Measurements from ENCODE around the gene TBC1D10B. TPM values are rescaled to one million over a fixed set of nuclear protein-coding genes. Genes with fewer than 3 reads are reported as not detected.

Gene TBC1D10B
- polyA plus RNA-seq, 1 experiment = 12.0 TPM

DNA sequence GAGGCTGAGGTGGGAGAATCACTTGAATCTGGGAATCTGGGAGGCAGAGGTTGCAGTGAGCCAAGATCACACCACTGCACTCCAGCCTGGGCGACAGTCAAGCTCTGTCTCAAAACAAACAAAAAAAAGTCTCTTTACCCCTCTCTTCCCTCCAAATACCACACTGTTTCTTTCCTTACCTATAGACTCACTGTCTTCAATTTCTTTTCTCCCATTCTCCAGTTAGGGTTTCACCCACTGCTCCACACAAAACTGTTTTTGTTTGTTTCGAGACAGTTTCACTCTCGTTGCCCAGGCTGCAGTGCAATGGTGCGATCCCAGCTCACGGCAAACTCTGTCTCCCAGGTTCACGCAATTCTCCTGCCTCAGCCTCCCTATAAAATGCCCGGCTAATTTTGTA is 9.1 kb downstream of the TBC1D10B start:
- Histone ChIP-seq H3K27ac (ENCODE audit: low read depth, low read length) (no peak overlapping the region), H3K9me3 (ENCODE audit: control insufficient read depth, insufficient read depth, low read length) (no peaks in the 10 kb centered on the region), H3K27me3 (ENCODE audit: control insufficient read depth, insufficient read depth, low read length) (no peaks in the 10 kb centered on the region), H3K4me3 (ENCODE audit: low read depth, low read length) (no peak overlapping the region)
- ChIA-PET POLR2A (no interaction called here), CTCF (no interaction called here)
- TF ChIP-seq, protein P1, sequence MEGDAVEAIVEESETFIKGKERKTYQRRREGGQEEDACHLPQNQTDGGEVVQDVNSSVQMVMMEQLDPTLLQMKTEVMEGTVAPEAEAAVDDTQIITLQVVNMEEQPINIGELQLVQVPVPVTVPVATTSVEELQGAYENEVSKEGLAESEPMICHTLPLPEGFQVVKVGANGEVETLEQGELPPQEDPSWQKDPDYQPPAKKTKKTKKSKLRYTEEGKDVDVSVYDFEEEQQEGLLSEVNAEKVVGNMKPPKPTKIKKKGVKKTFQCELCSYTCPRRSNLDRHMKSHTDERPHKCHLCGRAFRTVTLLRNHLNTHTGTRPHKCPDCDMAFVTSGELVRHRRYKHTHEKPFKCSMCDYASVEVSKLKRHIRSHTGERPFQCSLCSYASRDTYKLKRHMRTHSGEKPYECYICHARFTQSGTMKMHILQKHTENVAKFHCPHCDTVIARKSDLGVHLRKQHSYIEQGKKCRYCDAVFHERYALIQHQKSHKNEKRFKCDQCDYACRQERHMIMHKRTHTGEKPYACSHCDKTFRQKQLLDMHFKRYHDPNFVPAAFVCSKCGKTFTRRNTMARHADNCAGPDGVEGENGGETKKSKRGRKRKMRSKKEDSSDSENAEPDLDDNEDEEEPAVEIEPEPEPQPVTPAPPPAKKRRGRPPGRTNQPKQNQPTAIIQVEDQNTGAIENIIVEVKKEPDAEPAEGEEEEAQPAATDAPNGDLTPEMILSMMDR (IDR thresholded peaks at IDR 0.05; ENCODE audit: low read depth, low read length) = no peak
- no peak for DNase-seq (ENCODE audit: low read depth, low spot score)

DNA sequence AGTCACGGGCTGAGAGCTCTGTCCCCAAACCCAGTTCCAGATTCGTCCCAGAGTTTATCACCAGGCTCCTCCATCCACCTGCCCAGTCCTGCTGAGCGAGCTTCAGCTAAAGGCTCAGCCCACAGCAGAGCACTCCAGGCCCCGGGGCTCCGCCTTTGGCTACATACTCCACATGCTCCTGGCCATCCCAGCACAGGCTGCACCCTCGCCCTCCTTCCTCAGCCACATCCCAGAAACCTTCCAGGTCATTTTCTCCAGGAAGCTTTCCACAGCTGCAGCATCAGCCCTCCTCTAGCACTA is 10.5 kb downstream of the TBC1D10B start:
- CTCF ChIA-PET = no interaction called here
- H3K9me3 ChIP-seq (ENCODE audit: control insufficient read depth, insufficient read depth, low read length) = no peaks in the 10 kb centered on the region; the same call in 1 of the 2 replicates

DNA sequence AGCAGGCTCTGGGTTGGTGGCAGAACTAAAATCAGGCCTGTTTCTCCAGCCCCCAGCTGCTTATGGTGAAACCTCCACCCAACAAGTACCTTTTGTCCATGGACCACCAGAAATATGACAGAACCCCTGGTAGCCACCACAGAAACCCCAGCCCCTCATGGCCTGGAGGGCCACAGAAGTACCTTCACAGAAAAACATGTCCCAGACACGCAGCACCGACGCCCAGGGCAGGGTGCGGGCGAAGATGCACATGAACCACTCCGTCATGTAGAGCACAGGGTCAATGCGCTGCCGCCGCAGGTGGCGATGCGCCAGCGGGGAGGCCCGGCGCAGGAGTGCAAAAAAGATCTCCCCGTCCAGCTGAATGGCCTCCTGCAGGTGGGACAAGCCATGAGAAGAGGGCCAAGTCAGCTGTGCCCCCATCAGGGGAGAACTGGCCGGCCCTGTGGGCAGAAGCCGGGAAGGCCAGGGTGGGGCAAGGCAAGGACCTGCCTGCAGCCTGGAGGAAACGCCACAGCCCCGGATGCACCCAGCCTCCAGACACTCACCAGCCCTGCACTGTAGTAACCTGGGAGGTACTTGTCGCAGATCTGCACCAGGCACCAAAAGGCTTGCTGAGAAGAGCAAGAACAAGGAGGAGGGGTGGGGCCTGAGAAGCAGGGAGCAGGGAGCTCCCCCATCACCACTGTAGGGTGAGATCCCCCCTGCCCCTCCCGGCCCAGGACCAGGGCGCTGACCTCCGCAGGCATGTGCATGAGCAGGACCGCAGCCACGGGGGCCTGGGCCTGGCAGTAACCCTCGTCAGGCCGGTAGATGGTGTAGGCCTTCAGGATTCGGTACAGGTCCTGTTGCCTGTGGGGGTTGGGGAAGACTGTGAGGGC is 11.1 kb downstream of the TBC1D10B start:
- TF ChIP-seq, protein P1 (IDR thresholded peaks at IDR 0.05; ENCODE audit: low read depth, low read length) = no peak
- POLR2A ChIA-PET = interaction anchor here (0.5 kb wide), 1 partner anchor 24 kb away, joined by 3 read pairs; no protein-coding TSS in a partner anchor
- CTCF ChIA-PET = no interaction called here

More for the DNA sequence above, 10.5 kb downstream of the TBC1D10B start:
- TF ChIP-seq, protein P1 (IDR thresholded peaks at IDR 0.05; ENCODE audit: low read depth, low read length) = no peak
- Histone ChIP-seq H3K27me3 (ENCODE audit: control insufficient read depth, insufficient read depth, low read length) (no peaks in the 10 kb centered on the region), H3K4me3 (ENCODE audit: low read depth, low read length) (no peak overlapping the region), H3K27ac (ENCODE audit: low read depth, low read length) (no peak overlapping the region)
- DNase-seq (ENCODE audit: low read depth, low spot score) = no peak
- POLR2A ChIA-PET = interaction anchor here (0.5 kb wide), 1 partner anchor 24 kb away, joined by 3 read pairs; no protein-coding TSS in a partner anchor

DNA sequence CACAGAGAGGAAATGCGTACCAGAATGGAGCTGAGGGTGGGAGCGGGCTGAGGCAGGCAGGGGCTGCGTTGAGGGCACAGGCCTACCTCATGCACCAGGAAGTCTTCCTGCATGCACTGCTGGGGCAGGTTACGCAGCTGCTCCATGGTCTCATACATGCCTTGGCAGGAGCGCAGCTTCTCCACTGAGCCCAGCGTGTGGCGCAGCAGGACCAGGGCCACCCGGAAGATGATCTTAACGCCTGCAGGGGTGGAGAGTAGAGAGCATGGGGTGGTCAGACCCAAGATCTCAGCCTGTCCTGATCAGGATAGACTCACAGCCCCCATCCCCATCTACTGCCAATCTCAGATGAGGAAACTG is 11.7 kb downstream of the TBC1D10B start:
- ChIA-PET POLR2A (no interaction called here), CTCF (no interaction called here)
- DNase-seq (ENCODE audit: low read depth, low spot score) = no peak
- H3K9me3 ChIP-seq (ENCODE audit: control insufficient read depth, insufficient read depth, low read length) = no peaks in the 10 kb centered on the region; the same call in 1 of the 2 replicates
- no peaks in the 10 kb centered on the region for H3K27me3 ChIP-seq (ENCODE audit: control insufficient read depth, insufficient read depth, low read length)
- no peak overlapping the region for H3K27ac ChIP-seq (ENCODE audit: low read depth, low read length)
- H3K4me3 ChIP-seq (ENCODE audit: low read depth, low read length) = no peak overlapping the region
- TF ChIP-seq, protein P1 (IDR thresholded peaks at IDR 0.05; ENCODE audit: low read depth, low read length) = no peak

More for the DNA sequence above, 11.1 kb downstream of the TBC1D10B start:
- Histone ChIP-seq H3K27ac (ENCODE audit: low read depth, low read length) (no peak overlapping the region), H3K4me3 (ENCODE audit: low read depth, low read length) (no peak overlapping the region), H3K9me3 (ENCODE audit: control insufficient read depth, insufficient read depth, low read length) (no peaks in the 10 kb centered on the region; the same call in 1 of the 2 replicates), H3K27me3 (ENCODE audit: control insufficient read depth, insufficient read depth, low read length) (no peaks in the 10 kb centered on the region)
- DNase-seq (ENCODE audit: low read depth, low spot score) = no peak
